ENCODE measurements around the gene NAV2. TPM values are rescaled to one million over a fixed set of nuclear protein-coding genes. Genes with fewer than 3 reads are reported as not detected.

NAV2 gene
- total RNA-seq, 2 experiments from 2014 or later, result 0.23 to 0.36 TPM

DNA sequence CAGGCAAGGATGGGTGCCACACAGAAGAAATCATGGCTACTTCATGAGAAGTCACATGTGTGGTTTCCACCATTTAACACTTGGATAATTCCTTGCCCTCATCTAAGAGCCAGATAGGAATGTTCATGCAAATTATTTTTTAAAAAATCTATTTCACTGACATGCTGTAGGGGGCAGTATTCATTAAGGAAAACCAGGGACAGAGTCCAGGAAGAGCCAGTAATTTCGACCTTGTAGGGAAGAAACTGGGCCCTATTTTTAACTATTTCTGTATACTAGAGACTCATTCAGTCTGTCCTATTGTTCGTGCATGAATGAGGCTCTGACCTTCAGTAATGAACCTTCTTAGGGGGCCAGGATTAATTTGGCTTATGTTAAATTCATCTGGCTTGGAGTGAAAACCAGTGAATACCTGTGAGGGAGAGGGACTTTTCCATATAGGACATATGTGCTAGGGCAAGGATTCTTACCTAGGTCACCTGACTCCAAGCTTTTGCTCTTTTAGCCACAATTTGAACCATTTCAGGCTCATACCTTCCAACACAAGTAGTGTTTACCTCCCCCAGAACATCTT is 192.7 kb downstream of the NAV2 start:
- H3K36me3 Mint-ChIP-seq (ENCODE audit: low read depth), result no peaks in the 10 kb centered on the region
- DNase-seq (no peak), ATAC-seq (no peak)
- H3K27me3 Mint-ChIP-seq, result no peaks in the 10 kb centered on the region
- H3K27ac Mint-ChIP-seq, result no peak overlapping the region
- no peaks in the 10 kb centered on the region for H3K4me1 Mint-ChIP-seq (ENCODE audit: low read depth)
- H3K4me3 Mint-ChIP-seq, result no peak overlapping the region
- TF ChIP-seq, protein P1, sequence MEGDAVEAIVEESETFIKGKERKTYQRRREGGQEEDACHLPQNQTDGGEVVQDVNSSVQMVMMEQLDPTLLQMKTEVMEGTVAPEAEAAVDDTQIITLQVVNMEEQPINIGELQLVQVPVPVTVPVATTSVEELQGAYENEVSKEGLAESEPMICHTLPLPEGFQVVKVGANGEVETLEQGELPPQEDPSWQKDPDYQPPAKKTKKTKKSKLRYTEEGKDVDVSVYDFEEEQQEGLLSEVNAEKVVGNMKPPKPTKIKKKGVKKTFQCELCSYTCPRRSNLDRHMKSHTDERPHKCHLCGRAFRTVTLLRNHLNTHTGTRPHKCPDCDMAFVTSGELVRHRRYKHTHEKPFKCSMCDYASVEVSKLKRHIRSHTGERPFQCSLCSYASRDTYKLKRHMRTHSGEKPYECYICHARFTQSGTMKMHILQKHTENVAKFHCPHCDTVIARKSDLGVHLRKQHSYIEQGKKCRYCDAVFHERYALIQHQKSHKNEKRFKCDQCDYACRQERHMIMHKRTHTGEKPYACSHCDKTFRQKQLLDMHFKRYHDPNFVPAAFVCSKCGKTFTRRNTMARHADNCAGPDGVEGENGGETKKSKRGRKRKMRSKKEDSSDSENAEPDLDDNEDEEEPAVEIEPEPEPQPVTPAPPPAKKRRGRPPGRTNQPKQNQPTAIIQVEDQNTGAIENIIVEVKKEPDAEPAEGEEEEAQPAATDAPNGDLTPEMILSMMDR (IDR thresholded peaks at IDR 0.05), result peak; percentile 50
- intact Hi-C loops (cut with micrococcal nuclease), result no loop called here
- CTCF ChIA-PET, result interaction anchor here (0.9 to 1.0 kb wide), 2 partner anchors 25 to 45 kb away, joined by 3 read pairs; no protein-coding TSS in a partner anchor
- POLR2A ChIA-PET, result no interaction called here
- H3K9me3 Mint-ChIP-seq, result no peaks in the 10 kb centered on the region

DNA sequence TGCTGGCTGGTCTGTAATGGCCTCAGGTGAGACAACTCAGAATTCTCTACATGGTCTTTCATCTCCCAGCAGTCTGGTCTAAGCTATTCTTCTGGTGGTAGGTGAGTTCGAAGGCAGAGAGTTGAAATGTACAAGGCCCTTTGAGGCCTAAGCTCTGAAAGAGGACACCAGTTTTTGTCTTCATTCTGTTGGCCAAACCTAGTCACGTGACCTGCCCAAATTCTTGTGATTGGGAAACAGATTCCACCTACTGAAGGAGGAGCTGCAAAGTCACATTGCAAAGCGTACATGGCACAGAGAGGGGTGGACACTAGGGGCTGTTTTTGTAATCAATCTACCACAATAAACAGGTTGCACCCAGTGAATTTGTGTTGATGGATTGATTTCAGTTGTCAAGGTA is 193.5 kb downstream of the NAV2 start:
- no peak for ATAC-seq
- H3K4me1 Mint-ChIP-seq (ENCODE audit: low read depth), result no peaks in the 10 kb centered on the region
- H3K4me3 Mint-ChIP-seq, result no peak overlapping the region
- H3K27me3 Mint-ChIP-seq, result no peaks in the 10 kb centered on the region
- intact Hi-C loops (cut with micrococcal nuclease), result no loop called here
- H3K9me3 Mint-ChIP-seq, result no peaks in the 10 kb centered on the region
- POLR2A ChIA-PET, result no interaction called here
- DNase-seq, result no peak
- CTCF ChIA-PET, result interaction anchor here (0.8 to 1.0 kb wide), 3 partner anchors 22 to 44 kb away, joined by 3 read pairs; no protein-coding TSS in a partner anchor
- TF ChIP-seq, protein P1 (IDR thresholded peaks at IDR 0.05), result no peak
- no peaks in the 10 kb centered on the region for H3K36me3 Mint-ChIP-seq (ENCODE audit: low read depth)
- no peak overlapping the region for H3K27ac Mint-ChIP-seq

DNA sequence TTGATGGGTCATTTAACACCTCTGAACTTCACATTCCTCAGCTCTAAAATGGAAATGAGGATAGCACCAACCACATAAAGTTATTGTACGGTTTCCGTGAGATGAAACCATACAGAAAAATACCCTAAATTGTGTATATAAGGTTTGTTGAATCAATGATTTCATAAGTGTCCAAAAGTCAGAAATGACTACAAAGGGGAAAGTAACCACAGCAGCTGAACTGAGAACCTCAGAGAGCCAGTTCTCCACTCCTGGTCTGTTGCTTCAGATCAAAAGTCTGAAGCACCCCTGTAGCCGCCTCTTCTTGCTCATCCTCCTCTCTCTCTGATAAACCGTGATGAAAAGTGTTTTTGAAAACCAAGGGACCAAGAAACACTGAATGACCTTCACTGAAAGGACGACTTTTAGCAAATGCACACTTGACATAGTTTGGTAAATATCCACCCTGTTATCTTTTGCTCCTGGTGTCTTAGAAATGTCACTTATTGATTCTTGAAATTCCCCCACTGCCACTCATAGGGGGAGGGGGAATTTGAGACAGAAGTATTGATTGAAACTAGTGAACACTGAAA is 194.5 kb downstream of the NAV2 start:
- CTCF ChIA-PET, result interaction anchor here (0.8 kb wide), 1 partner anchor 21 kb away, joined by 3 read pairs; no protein-coding TSS in a partner anchor
- Mint-ChIP-seq H3K27me3 (no peaks in the 10 kb centered on the region), H3K4me1 (ENCODE audit: low read depth) (no peaks in the 10 kb centered on the region), H3K9me3 (no peaks in the 10 kb centered on the region), H3K27ac (no peak overlapping the region), H3K4me3 (no peak overlapping the region), H3K36me3 (ENCODE audit: low read depth) (no peaks in the 10 kb centered on the region)
- intact Hi-C loops (cut with micrococcal nuclease), result no loop called here
- ATAC-seq, result no peak
- TF ChIP-seq, protein P1 (IDR thresholded peaks at IDR 0.05), result no peak
- DNase-seq, result no peak
- POLR2A ChIA-PET, result no interaction called here

DNA sequence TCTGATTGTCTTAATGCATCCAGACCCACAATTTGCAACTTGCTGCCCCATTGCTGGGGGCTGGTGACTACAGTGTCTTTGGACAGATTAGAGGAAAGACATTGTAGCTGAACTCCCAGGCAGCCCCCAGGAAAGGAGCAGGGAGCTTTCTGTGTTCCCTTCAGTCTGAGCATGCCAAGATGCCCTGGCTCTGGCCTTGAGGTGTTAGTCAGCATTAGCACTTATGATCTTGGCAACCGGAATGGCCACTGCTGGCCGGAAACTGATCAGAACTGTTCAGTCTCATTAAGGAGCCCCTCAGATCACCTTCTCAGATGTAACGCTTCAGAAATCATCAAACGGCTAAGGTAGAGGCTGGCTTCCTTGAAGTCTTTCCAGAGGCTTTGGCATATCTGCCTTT is 195.2 kb downstream of the NAV2 start:
- ChIA-PET POLR2A (no interaction called here), CTCF (interaction anchor here (0.7 to 1.1 kb wide), 2 partner anchors 28 to 353 kb away, joined by 3 read pairs; no protein-coding TSS in a partner anchor)
- TF ChIP-seq, protein P1 (IDR thresholded peaks at IDR 0.05), result no peak
- ATAC-seq, result no peak
- no peak overlapping the region for H3K4me3 Mint-ChIP-seq
- no peak overlapping the region for H3K27ac Mint-ChIP-seq
- H3K27me3 Mint-ChIP-seq, result no peaks in the 10 kb centered on the region
- no peaks in the 10 kb centered on the region for H3K9me3 Mint-ChIP-seq
- DNase-seq, result no peak
- no peaks in the 10 kb centered on the region for H3K4me1 Mint-ChIP-seq (ENCODE audit: low read depth)
- intact Hi-C loops (cut with micrococcal nuclease), result no loop called here
- no peaks in the 10 kb centered on the region for H3K36me3 Mint-ChIP-seq (ENCODE audit: low read depth)

DNA sequence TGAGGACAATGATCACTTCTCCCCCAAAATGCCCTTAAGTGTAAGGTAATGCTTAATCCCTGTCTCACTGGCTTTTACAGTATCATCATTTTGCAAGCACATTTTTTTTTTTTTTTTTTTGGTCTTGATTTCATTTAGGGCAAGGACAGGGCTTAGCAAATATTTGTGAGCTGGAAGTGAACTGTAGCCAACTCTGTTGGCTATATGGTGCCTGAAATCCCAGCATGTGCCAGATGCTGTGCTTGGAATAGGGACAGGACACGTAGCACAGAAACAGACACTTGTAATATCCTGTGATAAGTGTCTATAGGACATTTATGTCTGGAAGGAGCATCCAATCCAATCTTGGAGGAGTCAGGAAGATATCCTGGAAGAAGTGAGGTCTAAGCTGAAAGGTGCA is 198.3 kb downstream of the NAV2 start:
- DNase-seq (no peak), ATAC-seq (no peak)
- Mint-ChIP-seq H3K36me3 (ENCODE audit: low read depth) (no peaks in the 10 kb centered on the region), H3K27me3 (no peaks in the 10 kb centered on the region), H3K9me3 (no peaks in the 10 kb centered on the region), H3K4me1 (ENCODE audit: low read depth) (no peaks in the 10 kb centered on the region), H3K4me3 (no peak overlapping the region), H3K27ac (no peak overlapping the region)
- intact Hi-C loops (cut with micrococcal nuclease), result no loop called here
- TF ChIP-seq, protein P1 (IDR thresholded peaks at IDR 0.05), result no peak
- ChIA-PET CTCF (interaction anchor here (1.0 to 1.5 kb wide), 2 partner anchors 28 to 217 kb away, joined by 3 to 4 read pairs; no protein-coding TSS in a partner anchor), POLR2A (no interaction called here)
